Thoracic aorta (tissue), 2 donors: Measurements from ENCODE around the gene CAPN1. TPM values are rescaled to one million over a fixed set of nuclear protein-coding genes. Genes with fewer than 3 reads are reported as not detected.
A peak's percentile ranks its signal among the peaks of the same experiment; 100 is the strongest.

Source experiments
- ATAC-seq: fragments of 150-250 bp; one replicate; pipeline ENCODE4 v1.8.0; 2017; ENCODE audit warnings: low read depth; ENCODE audit not compliant: insufficient number of reproducible peaks, low FRiP score
- DNase-seq: peaks from one replicate; pipeline ENCODE4 v3.0.0-alpha.2; 2020; ENCODE audit warnings: low spot score
- H3K27ac ChIP-seq, 2 donors: fragments of 200-600 bp; sonication (generic); 1 replicate in 1 of 2; 2 replicates in 1 of 2; pipeline ENCODE4 v1.5.1; 2016; ENCODE audit warnings: mild to moderate bottlenecking in 2 of 2, moderate library complexity in 2 of 2
- H3K27me3 ChIP-seq: fragments of 200-600 bp; sonication (generic); replicated peaks from 2 replicates; pipeline ENCODE4 v1.6.0; 2016; ENCODE audit warnings: mild to moderate bottlenecking; ENCODE audit not compliant: insufficient read depth
- H3K36me3 ChIP-seq: fragments of 200-600 bp; sonication (generic); one replicate; pipeline ENCODE4 v1.5.1; 2016
- H3K4me1 ChIP-seq, 2 donors: fragments of 200-600 bp; sonication (generic); 1 replicate in 1 of 2; 2 replicates in 1 of 2; pipeline versions ENCODE4 v1.5.1 to v1.6.0; 2016; ENCODE audit warnings: low read depth in 2 of 2, mild to moderate bottlenecking in 1 of 2; ENCODE audit not compliant: control insufficient read depth in 1 of 2
- H3K4me3 ChIP-seq: fragments of 200-600 bp; sonication (generic); 2 replicates; pipeline ENCODE4 v1.5.1; 2016; ENCODE audit warnings: mild to moderate bottlenecking
- H3K9me3 ChIP-seq: fragments of 200-600 bp; sonication (generic); 2 replicates; pipeline ENCODE4 v1.5.1; 2016
- CTCF ChIP-seq: fragments of 200-600 bp; sonication (generic); IDR thresholded peaks from one replicate; pipeline ENCODE4 v1.5.1; 2019; ENCODE audit warnings: antibody characterized with exemption
- total RNA-seq, 2 donors: library from RNA; depleted of rRNA; stranded (reverse); fragments of >200 nt; gene quantifications; one replicate each; pipeline versions ENCODE4 v1.1.0 to v1.2.3, GENCODE V29; 2016

The CAPN1 gene
- total RNA-seq, 2 donors from 2014 or later = 168 to 203 TPM

GRCh38 chr11:65180877-65181568 lies 705 bp upstream of the CAPN1 start:
- no peaks in the 10 kb centered on the region for H3K27me3 ChIP-seq
- H3K4me1 ChIP-seq = peaks cover 15 to 26% of the 10 kb centered on the region in 2 donors
- H3K27ac ChIP-seq = peak overlapping the region; percentile 56 to 89
- peak; percentile 57 for TF ChIP-seq CTCF
- ATAC-seq (no peak), DNase-seq (no peak)
- H3K9me3 ChIP-seq = no peaks in the 10 kb centered on the region
- peak overlapping the region; percentile 96 for H3K4me3 ChIP-seq
- H3K36me3 ChIP-seq = peaks cover 10% of the 10 kb centered on the region

- no peak for TF ChIP-seq CTCF
- Histone ChIP-seq H3K27me3 (no peaks in the 10 kb centered on the region), H3K9me3 (no peaks in the 10 kb centered on the region), H3K27ac (peak overlapping the region; percentile 89), H3K4me3 (peak overlapping the region; percentile 96), H3K36me3 (peaks cover 24% of the 10 kb centered on the region), H3K4me1 (peaks cover 15 to 26% of the 10 kb centered on the region in 2 donors)
- ATAC-seq (no peak), DNase-seq (no peak)
Observed at GRCh38 chr11:65182258-65183170, 786 bp downstream of the CAPN1 start.

- Histone ChIP-seq H3K9me3 (no peaks in the 10 kb centered on the region), H3K4me3 (peak overlapping the region; percentile 96), H3K4me1 (peaks cover 15 to 26% of the 10 kb centered on the region in 2 donors), H3K27ac (peak overlapping the region in 1 of 2 donors; percentile 21), H3K36me3 (peaks cover 32% of the 10 kb centered on the region), H3K27me3 (no peaks in the 10 kb centered on the region)
- no peak for DNase-seq
- no peak for ATAC-seq
- TF ChIP-seq CTCF = no peak
Observed at GRCh38 chr11:65183201-65183891, 1.6 kb downstream of the CAPN1 start.

- no peak for TF ChIP-seq CTCF
- Histone ChIP-seq H3K36me3 (peaks cover 40% of the 10 kb centered on the region), H3K27ac (no peak overlapping the region)
Observed at GRCh38 chr11:65184146-65184545, 2.4 kb downstream of the CAPN1 start.

GRCh38 chr11:65185171-65185570 lies 3.4 kb downstream of the CAPN1 start:
- no peak for ATAC-seq
- no peak for DNase-seq
- no peak overlapping the region for H3K27ac ChIP-seq
- peaks cover 15 to 26% of the 10 kb centered on the region in 2 donors for H3K4me1 ChIP-seq
- H3K27me3 ChIP-seq = no peaks in the 10 kb centered on the region
- no peaks in the 10 kb centered on the region for H3K9me3 ChIP-seq
- H3K4me3 ChIP-seq = no peak overlapping the region
- TF ChIP-seq CTCF = no peak
- H3K36me3 ChIP-seq = peaks cover 50% of the 10 kb centered on the region

More at GRCh38 chr11:65184146-65184545, 2.4 kb downstream of the CAPN1 start:
- Histone ChIP-seq H3K9me3 (no peaks in the 10 kb centered on the region), H3K4me1 (peaks cover 15 to 26% of the 10 kb centered on the region in 2 donors), H3K4me3 (no peak overlapping the region), H3K27me3 (no peaks in the 10 kb centered on the region)
- DNase-seq (no peak), ATAC-seq (no peak)
